SK-N-MC (cell line): ENCODE data around the gene FANCC.

Experiments
- EZH2 ChIP-seq: fragments of 200-600 bp; sonication (generic); IDR thresholded peaks from one replicate; pipeline ENCODE4 v1.6.1; 2017; ENCODE audit warnings: antibody characterized with exemption
- FOXP2 ChIP-seq: optimal IDR thresholded peaks from 2 replicates; pipeline ENCODE3; 2011; ENCODE audit warnings: mild to moderate bottlenecking, moderate library complexity; ENCODE audit not compliant: insufficient read depth; ENCODE audit errors: extremely low read length, control extremely low read depth
- POLR2AphosphoS5 ChIP-seq: IDR thresholded peaks from 2 replicates; pipeline ENCODE4 v1.6.1; 2012; ENCODE audit warnings: mild to moderate bottlenecking, low read depth, low read length, borderline replicate concordance

DNA sequence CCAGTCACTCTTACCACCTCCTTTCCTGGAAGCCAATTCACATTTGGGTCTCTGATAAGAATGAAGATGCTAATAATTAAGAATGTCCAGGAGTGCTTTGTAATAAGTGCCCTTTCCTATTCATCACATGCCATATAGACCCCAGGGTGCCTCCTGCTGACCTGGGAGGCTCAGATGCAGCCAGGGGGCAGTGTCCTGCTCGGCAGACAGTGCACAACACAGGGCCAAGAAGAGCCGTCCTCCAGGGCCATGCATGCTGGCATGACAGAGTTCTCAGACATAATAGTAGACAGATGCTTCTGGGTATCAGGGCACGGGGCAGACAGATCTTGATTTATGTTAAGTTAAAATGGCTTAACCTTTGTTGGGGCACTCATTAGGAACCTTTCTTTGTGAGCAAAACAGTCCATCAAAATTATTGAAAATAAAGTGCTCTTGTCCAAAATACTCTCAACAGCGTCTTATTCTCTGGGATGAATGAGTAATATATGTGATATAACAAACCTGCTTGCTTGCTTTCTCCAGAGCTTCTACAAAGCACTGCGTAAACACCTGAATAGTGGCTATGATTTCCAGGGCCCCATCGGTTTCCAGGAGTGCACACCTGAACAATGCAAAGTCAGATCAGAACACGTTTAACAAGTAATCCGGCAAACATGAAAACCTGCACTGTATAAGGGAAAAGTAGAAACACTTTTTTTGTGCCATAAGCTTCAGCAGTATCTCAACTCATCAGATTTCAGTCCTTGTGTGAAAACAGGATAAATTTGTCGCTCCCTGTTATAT, 192.7 kb downstream of the FANCC start:
- TF ChIP-seq POLR2AphosphoS5 (no peak), EZH2 (no peak), FOXP2 (no peak)
